T1000 (cell line): ENCODE measurements around the gene SETD5.

ENCODE experiments used
- DNase-seq: peaks from one replicate; lab custom pipeline; 2025; ENCODE audit warnings: mixed read lengths; lab: John Stamatoyannopoulos, UW

The SETD5 gene

DNA sequence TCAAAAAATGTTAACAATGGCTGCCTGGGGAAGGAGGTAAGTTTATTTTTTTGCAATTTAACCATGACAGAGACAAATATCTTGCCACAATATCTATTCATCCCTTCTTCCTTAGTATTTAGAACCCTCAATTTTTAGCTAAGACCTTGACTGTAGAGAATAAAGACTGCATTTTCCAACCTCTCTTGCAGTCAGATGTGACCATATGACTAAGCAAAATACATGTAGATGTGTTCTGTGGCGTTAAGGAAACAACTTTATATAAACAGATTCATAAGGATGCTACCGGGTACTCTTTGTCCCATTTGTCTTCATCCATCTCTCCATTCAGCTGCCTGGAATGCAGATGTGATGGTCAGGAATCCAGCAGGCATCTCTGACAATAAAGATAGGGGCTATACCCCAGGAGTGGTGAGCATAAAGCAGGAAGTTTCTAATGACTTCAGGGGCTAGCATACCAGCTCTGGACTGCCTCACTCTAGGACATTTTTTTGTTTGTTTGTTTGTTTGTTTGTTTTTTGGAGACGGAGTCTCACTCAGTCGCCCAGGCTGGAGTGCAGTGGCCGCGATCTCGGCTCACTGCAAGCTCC lies 115.1 kb downstream of the SETD5 start:
- no peak for DNase-seq

DNA sequence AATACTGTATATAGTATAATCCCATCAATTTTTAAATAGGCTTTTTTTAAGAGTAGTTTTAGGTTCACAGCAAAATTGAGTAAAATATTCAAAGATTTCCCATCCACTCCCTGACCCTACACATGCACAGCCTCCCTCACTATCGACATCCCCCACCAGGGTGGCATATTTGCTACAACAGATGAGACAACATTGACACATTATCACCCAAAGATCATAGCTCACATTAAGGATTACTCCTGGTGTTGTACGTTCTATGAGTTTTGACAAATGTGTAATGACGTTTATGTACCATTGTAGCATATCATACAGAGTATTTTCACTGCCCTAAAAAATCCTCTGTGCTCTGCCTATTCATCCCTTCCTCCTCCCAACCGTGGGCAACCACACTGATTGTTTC lies 116.9 kb downstream of the SETD5 start:
- no peak for DNase-seq

DNA sequence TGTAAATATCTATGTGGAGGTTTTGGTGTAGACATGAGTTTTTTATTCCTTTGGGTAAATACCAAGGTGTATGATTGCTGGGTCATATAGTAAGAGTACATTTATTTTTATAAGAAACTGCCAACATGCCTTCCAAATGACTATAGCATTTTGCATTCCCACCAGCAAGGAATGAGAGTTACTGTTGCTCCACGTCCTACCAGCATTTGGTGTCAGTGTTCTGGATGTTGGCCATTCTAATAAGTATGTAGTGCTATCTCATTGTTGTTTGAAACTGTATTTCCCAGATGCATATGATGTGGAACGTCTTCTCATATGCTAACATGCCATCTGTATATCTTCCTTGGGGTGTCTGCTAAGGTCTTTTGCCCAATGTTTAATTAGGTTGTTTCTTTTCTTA lies 117.5 kb downstream of the SETD5 start:
- no peak for DNase-seq

DNA sequence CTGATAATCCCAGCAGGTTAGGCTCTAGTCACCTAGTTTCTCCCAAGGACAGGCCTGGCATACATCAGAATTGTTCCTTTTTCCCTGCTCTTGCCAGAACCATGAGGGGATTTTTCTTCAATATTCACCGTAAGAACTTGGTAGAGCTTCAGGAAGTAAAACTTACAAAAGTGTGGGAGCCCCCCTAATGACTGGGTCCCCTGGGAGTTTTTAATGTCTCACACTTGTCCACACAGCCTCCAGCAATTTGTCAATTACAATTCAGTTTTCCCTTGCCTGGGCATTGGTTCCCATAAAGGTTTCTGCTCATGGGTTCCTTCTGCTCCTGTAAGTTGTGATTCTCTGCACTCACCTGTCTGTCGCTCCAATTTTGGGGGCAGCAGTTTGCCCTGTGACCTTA lies 127.7 kb downstream of the SETD5 start:
- DNase-seq = no peak
